Spleen (tissue), 11 donors: ENCODE results near the gene CACNA1D. TPM values are rescaled to one million over a fixed set of nuclear protein-coding genes. Genes with fewer than 3 reads are reported as not detected.

Experiments
- DNase-seq: peaks from one replicate; pipeline ENCODE4 v3.0.0-alpha.2; 2020
- H3K27ac ChIP-seq, 8 donors: fragments of 200-600 bp; sonication (generic) in 7 of 8; 1 replicate in 4 of 8; 2 replicates in 4 of 8; pipeline versions ENCODE4 v1.5.0 to v1.8.0; 2016 to 2021; ENCODE audit warnings: inconsistent platforms in 4 of 8, mild to moderate bottlenecking in 4 of 8, moderate library complexity in 1 of 8
- H3K27me3 ChIP-seq, 7 donors: fragments of 200-600 bp; sonication (generic) in 6 of 7; replicated peaks in 1 of 7; 1 replicate in 4 of 7; 2 replicates in 3 of 7; pipeline versions ENCODE4 v1.5.0 to v1.8.0; 2016 to 2021; ENCODE audit warnings: inconsistent platforms in 3 of 7, mild to moderate bottlenecking in 1 of 7
- H3K36me3 ChIP-seq, 6 donors: fragments of 200-600 bp; sonication (generic) in 5 of 6; 1 replicate in 4 of 6; 2 replicates in 2 of 6; pipeline versions ENCODE4 v1.5.0 to v1.8.0; 2016 to 2021; ENCODE audit warnings: inconsistent platforms in 2 of 6
- H3K4me1 ChIP-seq, 6 donors: fragments of 200-600 bp; sonication (generic) in 5 of 6; 1 replicate in 3 of 6; 2 replicates in 3 of 6; pipeline versions ENCODE4 v1.5.0 to v1.8.0; 2016 to 2021; ENCODE audit warnings: inconsistent platforms in 3 of 6
- H3K4me3 ChIP-seq, 8 donors: fragments of 200-600 bp; sonication (generic) in 7 of 8; 1 replicate in 4 of 8; 2 replicates in 4 of 8; pipeline versions ENCODE4 v1.5.0 to v1.8.0; 2016 to 2021; ENCODE audit warnings: inconsistent platforms in 4 of 8, mild to moderate bottlenecking in 4 of 8, moderate library complexity in 2 of 8
- H3K9me3 ChIP-seq, 8 donors: fragments of 200-600 bp; sonication (generic) in 7 of 8; 1 replicate in 4 of 8; 2 replicates in 4 of 8; pipeline versions ENCODE4 v1.5.0 to v1.8.0; 2016 to 2021; ENCODE audit warnings: inconsistent platforms in 4 of 8
- CTCF ChIP-seq, 11 experiments: fragments of 200-600 bp in 7 of 11; fragments of 450-650 bp in 4 of 11; sonication (generic) in 4 of 11; IDR thresholded peaks in 8 of 11; conservative IDR thresholded peaks in 3 of 11; 1 replicate in 7 of 11; 2 replicates in 4 of 11; pipeline versions ENCODE4 v1.4.0 to v1.8.0; 2016 to 2021; ENCODE audit warnings: antibody characterized with exemption in 11 of 11, inconsistent platforms in 4 of 11, mild to moderate bottlenecking in 1 of 11
- POLR2A ChIP-seq, 3 donors: fragments of 450-650 bp; IDR thresholded peaks; one replicate each; pipeline ENCODE4 v1.5.1; 2017; ENCODE audit warnings: antibody characterized with exemption in 3 of 3, mild to moderate bottlenecking in 1 of 3
- POLR2AphosphoS5 ChIP-seq, 3 donors: sonication (generic); formaldehyde crosslinking; IDR thresholded peaks; one replicate each; pipeline ENCODE4 v1.5.1; 2017; ENCODE audit warnings: antibody characterized with exemption in 3 of 3
- WGBS, 5 donors: extraction: QIAGEN DNeasy Blood & Tissue Kit in 3 of 5; methylation state at CpG; one replicate each; pipeline versions ENCODE4 v1.1.5 to v1.1.7; 2013 to 2018; 5-methylcytosine and 5-hydroxymethylcytosine counted together
- intact Hi-C: fragments of 100-400 bp; cut with DNase I; formaldehyde crosslinking; loops from one replicate; pipeline ENCODE4 v1.15.0; 2023; ENCODE audit warnings: low total_unique reads
- polyA plus RNA-seq, 3 donors: library from polyadenylated mRNA; stranded (reverse); fragments of 200-250 nt; gene quantifications; one replicate each; pipeline ENCODE4 v1.2.1, GENCODE V29; 2013
- total RNA-seq, 7 donors: library from RNA; depleted of rRNA in 3 of 7; stranded (reverse); fragments of >200 nt in 3 of 7; fragmentation: NEBNext Ultra II Directional in 4 of 7; extraction: Animal tissue kit (Norgen Biotek cat#: 25700) in 4 of 7; gene quantifications; one replicate each; pipeline versions ENCODE4 v1.1.0 to v1.2.1, GENCODE V29; 2016 to 2021
- donor health status: healthy with polysubstance abuse.
- donor health status: DM: no; HTN: no; CAD: no; lungs with moderate emphysema.
- donor health status: DM: no; HTN: no; CAD: no.
- donor health status: Bipolar disorder and iron deficiency.
- donor health status: healthy.
- donor health status: DM: no; HTN: no; CAD: no.
- donor health status: DM: yes; HTN: yes; CAD: no.

CACNA1D gene
- total and polyA plus RNA-seq, 10 donors: 0.55 to 89.3 (median 19.1) TPM

GRCh38 chr3:53850895-53851294, 356.5 kb downstream of the CACNA1D start:
- DNase-seq: no peak

GRCh38 chr3:53856964-53857363, 362.6 kb downstream of the CACNA1D start:
- Histone ChIP-seq H3K27ac (no peak overlapping the region), H3K4me1 (peaks cover 0 to 6% (median 0%) of the 10 kb centered on the region in 6 donors), H3K4me3 (no peak overlapping the region), H3K27me3 (no peaks in the 10 kb centered on the region), H3K9me3 (no peaks in the 10 kb centered on the region), H3K36me3 (peaks cover 0 to 38% (median 13%) of the 10 kb centered on the region in 6 donors)
- WGBS, 5 donors: 53 to 69% (median 58%) methylated on average over 7 of the region's 7 CpGs
- intact Hi-C loops: no loop called here
- no peak for DNase-seq
- TF ChIP-seq POLR2A (IDR thresholded peaks at IDR 0.05): no peak
- TF ChIP-seq CTCF (IDR thresholded peaks at IDR 0.05 in 8 of 11, conservative IDR thresholded peaks at IDR 0.05 in 3 of 11): no peak
- no peak for TF ChIP-seq POLR2AphosphoS5 (IDR thresholded peaks at IDR 0.05)

More at GRCh38 chr3:53850895-53851294, 356.5 kb downstream of the CACNA1D start:
- peaks cover 0 to 42% (median 22%) of the 10 kb centered on the region in 7 donors for H3K27me3 ChIP-seq
- H3K4me3 ChIP-seq: no peak overlapping the region
- peaks cover 0 to 12% (median 10%) of the 10 kb centered on the region in 6 donors for H3K4me1 ChIP-seq
- no peak overlapping the region for H3K27ac ChIP-seq
- no peaks in the 10 kb centered on the region for H3K36me3 ChIP-seq
- WGBS, 5 donors: 64 to 81% (median 67%) methylated on average over 5 of the region's 5 CpGs
- TF ChIP-seq POLR2A (IDR thresholded peaks at IDR 0.05) (no peak), CTCF (IDR thresholded peaks at IDR 0.05 in 8 of 11, conservative IDR thresholded peaks at IDR 0.05 in 3 of 11) (no peak), POLR2AphosphoS5 (IDR thresholded peaks at IDR 0.05) (no peak)
- intact Hi-C loops: no loop called here
- no peaks in the 10 kb centered on the region for H3K9me3 ChIP-seq

- H3K27ac ChIP-seq: no peak overlapping the region
- WGBS, 5 donors: 78 to 85% (median 83%) methylated on average over 7 of the region's 7 CpGs
- TF ChIP-seq POLR2AphosphoS5 (IDR thresholded peaks at IDR 0.05) (no peak), POLR2A (IDR thresholded peaks at IDR 0.05) (no peak), CTCF (IDR thresholded peaks at IDR 0.05 in 8 of 11, conservative IDR thresholded peaks at IDR 0.05 in 3 of 11) (no peak)
- no peak for DNase-seq
- H3K36me3 ChIP-seq: peaks cover 0 to 51% (median 21%) of the 10 kb centered on the region in 6 donors
- H3K4me1 ChIP-seq: peaks cover 0 to 6% (median 0%) of the 10 kb centered on the region in 6 donors
- H3K4me3 ChIP-seq: no peak overlapping the region
- H3K27me3 ChIP-seq: no peaks in the 10 kb centered on the region
- intact Hi-C loops: no loop called here
- H3K9me3 ChIP-seq: no peaks in the 10 kb centered on the region
These were observed 363.8 kb downstream of the CACNA1D start for GRCh38 chr3:53858096-53858741.

GRCh38 chr3:53859178-53859577, 364.8 kb downstream of the CACNA1D start:
- no peak for DNase-seq
- TF ChIP-seq POLR2AphosphoS5 (IDR thresholded peaks at IDR 0.05): no peak
- no peak for TF ChIP-seq CTCF (IDR thresholded peaks at IDR 0.05 in 8 of 11, conservative IDR thresholded peaks at IDR 0.05 in 3 of 11)
- no peak for TF ChIP-seq POLR2A (IDR thresholded peaks at IDR 0.05)
- H3K4me1 ChIP-seq: peaks cover 0 to 6% (median 0%) of the 10 kb centered on the region in 6 donors
- WGBS, 5 donors: 95 to 97% (median 97%) methylated on average over 6 of the region's 6 CpGs
- no peaks in the 10 kb centered on the region for H3K9me3 ChIP-seq
- peaks cover 0 to 61% (median 30%) of the 10 kb centered on the region in 6 donors for H3K36me3 ChIP-seq
- no peak overlapping the region for H3K4me3 ChIP-seq
- intact Hi-C loops: no loop called here
- no peaks in the 10 kb centered on the region for H3K27me3 ChIP-seq
- no peak overlapping the region for H3K27ac ChIP-seq
